ENCODE data around the gene VEZT.
"Not testable (repeated sequence)": the region's sequence is repeated elsewhere in the genome, so short reads cannot be mapped to it uniquely, and the experiment has no call there.

The VEZT gene, protein sequence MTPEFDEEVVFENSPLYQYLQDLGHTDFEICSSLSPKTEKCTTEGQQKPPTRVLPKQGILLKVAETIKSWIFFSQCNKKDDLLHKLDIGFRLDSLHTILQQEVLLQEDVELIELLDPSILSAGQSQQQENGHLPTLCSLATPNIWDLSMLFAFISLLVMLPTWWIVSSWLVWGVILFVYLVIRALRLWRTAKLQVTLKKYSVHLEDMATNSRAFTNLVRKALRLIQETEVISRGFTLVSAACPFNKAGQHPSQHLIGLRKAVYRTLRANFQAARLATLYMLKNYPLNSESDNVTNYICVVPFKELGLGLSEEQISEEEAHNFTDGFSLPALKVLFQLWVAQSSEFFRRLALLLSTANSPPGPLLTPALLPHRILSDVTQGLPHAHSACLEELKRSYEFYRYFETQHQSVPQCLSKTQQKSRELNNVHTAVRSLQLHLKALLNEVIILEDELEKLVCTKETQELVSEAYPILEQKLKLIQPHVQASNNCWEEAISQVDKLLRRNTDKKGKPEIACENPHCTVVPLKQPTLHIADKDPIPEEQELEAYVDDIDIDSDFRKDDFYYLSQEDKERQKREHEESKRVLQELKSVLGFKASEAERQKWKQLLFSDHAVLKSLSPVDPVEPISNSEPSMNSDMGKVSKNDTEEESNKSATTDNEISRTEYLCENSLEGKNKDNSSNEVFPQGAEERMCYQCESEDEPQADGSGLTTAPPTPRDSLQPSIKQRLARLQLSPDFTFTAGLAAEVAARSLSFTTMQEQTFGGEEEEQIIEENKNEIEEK

GRCh38 chr12:95217377-95218149 is at the start of gene VEZT, which contains the start of gene FGD6:
VEZT (plus strand) TSS chr12:95217807; CDS start chr12:95217851, 44 bp downstream.
FGD6 (minus strand) TSS chr12:95217467; CDS start chr12:95217240, 227 bp downstream.
- peak; percentile 95 for DNase-seq

GRCh38 chr12:95168746-95169145 is 48.9 kb upstream of the VEZT start:
- no peak for DNase-seq

GRCh38 chr12:95169368-95169767 is 48.2 kb upstream of the VEZT start:
- no peak for DNase-seq

GRCh38 chr12:95173392-95174251 is 44.0 kb upstream of the VEZT start:
- DNase-seq, result no peak

- no peak for DNase-seq
Observed at GRCh38 chr12:95177201-95177768, 40.3 kb upstream of the VEZT start.

DNA sequence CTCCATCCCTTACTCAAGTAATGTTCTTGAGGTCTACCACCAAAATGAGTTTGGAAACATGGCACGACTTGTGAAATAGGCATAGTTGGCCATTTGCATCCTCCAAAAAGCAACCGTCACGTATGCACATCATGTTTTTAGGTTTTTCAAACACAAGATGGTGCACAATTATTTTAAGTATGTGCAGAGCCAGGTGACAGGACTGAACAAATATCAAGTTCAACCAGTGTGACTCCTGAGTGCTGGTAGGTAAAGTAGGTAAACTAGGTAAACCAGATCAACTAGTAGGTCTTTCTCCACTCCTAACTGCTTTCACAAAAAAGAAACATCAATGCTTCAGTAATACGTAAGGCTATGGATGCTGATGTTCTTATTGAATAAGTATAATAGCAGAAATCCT is 39.5 kb upstream of the VEZT start:
- DNase-seq, result no peak

DNA sequence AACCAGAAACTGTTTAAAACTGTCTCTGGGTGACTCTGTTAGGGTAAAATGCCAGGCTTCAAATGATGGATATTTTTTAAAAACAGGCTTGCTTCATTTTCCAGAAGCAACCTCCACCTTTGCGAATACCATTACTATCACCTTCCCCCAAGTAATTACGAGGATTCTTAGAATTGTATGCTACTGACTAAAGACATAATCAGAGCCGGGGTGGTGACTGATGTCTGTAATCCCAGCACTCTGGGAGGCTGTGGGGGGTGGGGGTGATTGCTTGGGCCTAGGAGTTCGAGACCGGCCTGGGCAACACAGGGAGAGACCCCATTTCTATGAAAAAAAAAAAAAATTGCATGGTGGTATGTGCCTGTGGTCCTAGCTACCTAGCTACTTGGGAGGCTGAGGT is 38.6 kb upstream of the VEZT start:
- DNase-seq, result no peak

DNA sequence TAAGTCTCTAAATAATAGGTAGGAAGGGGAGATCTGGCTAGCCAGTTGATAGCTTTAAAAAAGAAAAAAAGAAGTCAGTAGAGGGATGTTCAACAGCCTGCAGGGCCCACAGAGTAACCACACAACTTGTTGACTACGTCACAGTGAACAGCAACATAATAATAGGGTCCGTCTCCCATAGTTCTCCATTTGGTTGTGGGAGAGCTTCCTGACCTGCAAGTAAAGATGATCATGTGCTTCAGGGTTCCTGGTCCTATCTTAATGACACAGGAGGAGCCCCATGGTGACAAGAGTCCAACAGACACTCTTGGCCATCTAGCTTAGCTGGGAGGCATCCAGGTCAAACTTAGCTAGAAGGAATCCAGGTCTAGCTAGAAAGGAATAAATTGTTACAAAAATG is 36.5 kb upstream of the VEZT start:
- no peak for DNase-seq

GRCh38 chr12:95182868-95183415 is 34.7 kb upstream of the VEZT start:
- DNase-seq, result no peak

- DNase-seq, result no peak
Observed at GRCh38 chr12:95184121-95184520, 33.5 kb upstream of the VEZT start.

DNA sequence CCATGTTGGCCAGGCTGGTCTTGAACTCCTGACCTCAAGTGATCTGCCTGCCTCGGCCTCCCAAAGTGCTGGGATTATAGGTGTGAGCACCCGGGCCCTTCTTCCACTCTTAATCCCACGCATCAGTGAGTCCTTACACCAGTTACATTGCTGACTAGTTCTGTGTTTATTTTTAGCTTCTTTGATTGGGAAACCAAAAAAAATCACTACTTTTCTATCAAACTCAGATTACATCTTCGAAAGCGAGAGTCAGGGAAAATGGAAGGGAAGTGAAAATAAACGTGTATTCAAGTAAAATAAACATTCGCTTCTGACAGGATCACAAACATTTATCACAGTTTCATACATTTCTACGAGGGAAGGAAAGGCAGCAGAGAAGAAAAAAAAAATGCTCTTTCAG is 32.5 kb upstream of the VEZT start:
- DNase-seq, result no peak

DNA sequence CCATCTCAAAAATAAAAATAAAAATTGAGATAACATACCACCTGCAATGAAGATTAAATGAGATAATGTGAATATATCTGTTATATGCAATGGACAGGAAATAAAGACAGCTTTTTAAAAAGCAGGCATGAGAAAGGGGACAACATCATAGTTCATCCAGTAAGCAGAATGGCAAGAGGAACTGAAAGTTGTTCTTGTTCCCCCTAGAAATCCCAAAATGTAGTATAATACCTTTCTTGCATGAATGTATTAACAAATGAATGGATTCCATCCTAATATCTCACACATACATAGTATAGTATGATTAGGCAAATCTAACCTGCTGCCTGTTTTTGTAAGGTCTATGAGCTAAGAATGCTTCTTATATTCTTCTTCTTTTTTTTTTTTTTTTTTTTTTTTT is 31.8 kb upstream of the VEZT start:
- DNase-seq, result no peak

GRCh38 chr12:95187865-95188415 is 29.7 kb upstream of the VEZT start:
- DNase-seq, result no peak

- no peak for DNase-seq
Observed at GRCh38 chr12:95191060-95191696, 26.4 kb upstream of the VEZT start.

DNA sequence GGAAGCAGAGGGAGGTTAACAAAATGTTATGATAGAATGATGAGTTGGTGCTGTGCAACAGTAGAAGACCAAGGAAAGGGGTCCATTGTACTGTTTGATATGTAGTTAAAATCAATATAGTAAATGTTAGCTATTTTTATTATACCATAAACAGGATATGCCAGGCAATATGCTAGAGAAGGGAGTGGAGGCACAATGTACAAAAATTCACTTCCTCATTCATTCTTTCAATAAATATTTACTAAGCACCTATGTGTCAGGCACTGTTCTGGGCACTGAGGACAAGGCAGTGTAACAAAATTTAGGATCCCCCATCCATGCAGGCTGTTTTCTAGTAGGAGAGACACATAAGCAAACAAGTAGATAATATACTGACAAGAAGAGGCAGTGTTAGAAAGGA is 25.3 kb upstream of the VEZT start:
- no peak for DNase-seq

DNA sequence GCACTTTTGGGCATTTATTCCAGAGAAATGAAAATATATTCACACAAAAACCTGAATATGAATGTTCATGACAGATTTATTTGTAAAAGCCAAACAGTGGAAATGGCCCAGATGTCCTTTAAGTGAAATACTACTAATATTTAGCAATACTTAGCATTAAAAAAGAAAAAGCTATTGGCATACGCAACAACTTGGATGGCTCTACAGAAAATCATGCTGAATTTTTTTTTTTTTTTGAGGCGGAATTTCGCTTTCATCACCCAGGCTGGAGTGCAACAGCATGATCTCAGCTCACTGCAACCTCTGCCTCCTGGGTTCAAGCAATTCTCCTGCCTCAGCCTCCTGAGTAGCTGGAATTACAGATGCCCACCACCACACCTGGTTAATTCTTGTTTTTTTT is 24.5 kb upstream of the VEZT start:
- DNase-seq, result no peak

- no peak for DNase-seq
Observed at GRCh38 chr12:95195122-95195521, 22.5 kb upstream of the VEZT start.

DNA sequence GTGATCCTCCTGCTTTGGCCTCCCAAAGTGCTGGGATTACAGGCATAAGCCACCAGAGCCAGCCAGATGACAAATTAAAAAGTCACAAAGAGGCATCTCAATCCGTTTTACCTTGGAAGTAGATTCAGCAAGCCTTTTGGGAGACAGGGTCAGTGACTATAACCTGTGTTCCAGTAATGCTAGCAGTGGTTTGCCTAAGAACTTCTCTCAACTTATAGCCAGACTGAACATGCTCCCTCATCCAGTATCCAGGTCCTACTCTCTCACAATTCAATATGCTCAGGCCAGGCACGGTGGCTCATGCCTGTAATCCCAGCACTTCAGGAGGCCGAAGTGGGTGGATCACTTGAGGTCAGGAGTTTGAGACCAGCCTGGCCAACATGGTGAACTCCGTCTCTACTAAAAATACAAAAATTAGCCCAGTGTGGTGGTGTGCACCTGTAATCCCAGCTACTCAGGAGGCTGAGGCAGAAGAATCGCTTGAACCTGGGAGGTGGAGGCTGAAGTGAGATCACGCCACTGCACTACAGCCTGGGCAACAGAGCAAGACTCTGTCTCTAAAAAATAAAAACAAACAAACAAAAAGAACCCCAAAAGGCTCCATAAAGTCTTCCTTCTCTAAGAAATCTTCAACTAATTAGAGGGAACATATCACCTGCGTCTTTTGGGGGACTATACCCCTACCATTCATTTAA is 20.6 kb upstream of the VEZT start:
- not testable (repeated sequence) for DNase-seq

DNA sequence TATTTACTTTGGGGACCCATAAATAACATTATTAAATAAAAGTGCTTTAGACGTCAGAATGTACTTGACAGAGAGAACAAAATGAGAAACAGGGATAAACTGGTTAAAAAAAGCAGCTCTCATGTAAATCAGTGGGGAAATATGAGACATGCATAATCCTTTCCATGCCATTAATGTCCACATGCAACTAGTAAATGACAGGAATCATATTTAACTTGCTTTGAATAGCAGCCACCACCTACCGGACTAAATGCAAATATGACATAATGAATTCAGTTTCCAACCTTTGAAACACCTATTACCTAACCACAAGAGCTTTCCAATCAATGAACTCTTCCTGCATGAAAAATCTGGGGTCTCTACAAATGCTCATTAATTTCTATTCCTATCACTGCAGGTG is 20.0 kb upstream of the VEZT start:
- DNase-seq, result no peak

DNA sequence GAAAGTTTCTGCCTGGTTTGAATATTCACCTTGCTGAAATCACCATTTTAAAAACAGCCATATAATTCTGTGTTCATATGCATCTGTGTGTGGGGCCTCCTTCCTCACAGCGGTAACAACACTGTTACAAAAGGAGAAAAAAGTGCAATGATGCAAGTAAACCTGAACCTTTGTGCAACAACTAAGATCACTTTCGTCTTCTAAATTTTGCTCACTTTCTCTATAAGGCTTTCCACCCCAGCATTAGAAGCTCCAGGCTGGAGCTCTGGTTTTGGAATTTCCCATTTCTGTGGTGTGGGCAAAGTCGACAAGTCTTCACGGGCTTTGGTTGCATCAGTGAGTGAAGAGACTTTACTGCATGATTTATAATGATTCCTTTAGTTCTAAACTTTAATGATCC is 18.7 kb upstream of the VEZT start:
- DNase-seq, result no peak
